ENCODE data around the gene LENG9. TPM values are rescaled to one million over a fixed set of nuclear protein-coding genes. Genes with fewer than 3 reads are reported as not detected.
"Not testable (repeated sequence)": the region's sequence is repeated elsewhere in the genome, so short reads cannot be mapped to it uniquely, and the experiment has no call there.

The LENG9 gene
- total RNA-seq, 4 donors from 2014 or later: 2.6 to 9.1 (median 4.5) TPM

DNA sequence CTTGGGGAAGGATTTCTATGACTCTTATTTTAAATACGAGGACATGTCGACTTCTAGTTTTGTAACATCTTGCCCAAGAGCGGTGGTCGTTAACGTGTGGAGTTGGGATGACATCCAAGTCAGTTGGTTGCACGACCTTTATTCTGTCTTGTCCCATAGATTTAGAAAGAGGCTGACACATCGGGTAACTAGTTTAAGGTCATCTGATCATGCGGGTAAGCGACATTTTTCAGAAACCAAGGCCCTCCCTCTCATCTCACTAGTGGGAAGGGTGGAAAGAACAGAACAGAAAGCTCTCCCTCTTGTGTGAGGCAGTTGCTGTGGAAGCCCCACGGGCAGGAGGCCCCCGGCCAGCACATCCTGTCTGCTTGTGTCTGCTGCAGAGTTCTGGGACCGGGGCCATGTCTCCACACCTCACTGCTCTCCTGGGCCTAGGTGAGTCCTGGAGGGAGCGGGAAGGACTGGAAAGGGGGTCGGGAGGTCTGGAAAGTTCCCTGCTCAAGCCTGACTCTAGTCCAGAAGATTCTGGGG is 39.0 kb upstream of the LENG9 start, which contains the start of gene LAIR2:
TSS of gene LAIR2 (plus strand) at position 314 of the 531 bp plus-strand sequence. CDS start at position 402, 88 bp downstream.
- Histone ChIP-seq H3K27ac (no peak within 1 kb of the TSS), H3K4me1 (no peaks in the 10 kb centered on the region), H3K36me3 (no peaks in the 10 kb centered on the region), H3K9me3 (no peaks in the 10 kb centered on the region), H3K27me3 (peaks cover 46% of the 10 kb centered on the region), H3K4me3 (no peak within 1 kb of the TSS)
- TF ChIP-seq EP300 (IDR thresholded peaks at IDR 0.05) (no peak), POLR2AphosphoS5 (IDR thresholded peaks at IDR 0.05) (no peak), CTCF (IDR thresholded peaks at IDR 0.05) (no peak), POLR2A (IDR thresholded peaks at IDR 0.05) (no peak)
- WGBS, 2 donors (ENCODE audit: low coverage in 1 of 2): 70 to 85% methylated on average over 2 to 8 of the region's 14 CpGs
- ATAC-seq: no peak

GRCh38 chr19:54498451-54498772 is 34.8 kb upstream of the LENG9 start:
- 57 to 58% methylated on average over 1 to 6 of the region's 9 CpGs for whole genome bisulfite sequencing, 2 donors (ENCODE audit: low coverage in 1 of 2)
- H3K27ac ChIP-seq, H3K36me3 ChIP-seq, H3K4me1 ChIP-seq, ATAC-seq, H3K9me3 ChIP-seq, H3K4me3 ChIP-seq: not testable (repeated sequence)
- peaks cover 49% of the 10 kb centered on the region for H3K27me3 ChIP-seq

DNA sequence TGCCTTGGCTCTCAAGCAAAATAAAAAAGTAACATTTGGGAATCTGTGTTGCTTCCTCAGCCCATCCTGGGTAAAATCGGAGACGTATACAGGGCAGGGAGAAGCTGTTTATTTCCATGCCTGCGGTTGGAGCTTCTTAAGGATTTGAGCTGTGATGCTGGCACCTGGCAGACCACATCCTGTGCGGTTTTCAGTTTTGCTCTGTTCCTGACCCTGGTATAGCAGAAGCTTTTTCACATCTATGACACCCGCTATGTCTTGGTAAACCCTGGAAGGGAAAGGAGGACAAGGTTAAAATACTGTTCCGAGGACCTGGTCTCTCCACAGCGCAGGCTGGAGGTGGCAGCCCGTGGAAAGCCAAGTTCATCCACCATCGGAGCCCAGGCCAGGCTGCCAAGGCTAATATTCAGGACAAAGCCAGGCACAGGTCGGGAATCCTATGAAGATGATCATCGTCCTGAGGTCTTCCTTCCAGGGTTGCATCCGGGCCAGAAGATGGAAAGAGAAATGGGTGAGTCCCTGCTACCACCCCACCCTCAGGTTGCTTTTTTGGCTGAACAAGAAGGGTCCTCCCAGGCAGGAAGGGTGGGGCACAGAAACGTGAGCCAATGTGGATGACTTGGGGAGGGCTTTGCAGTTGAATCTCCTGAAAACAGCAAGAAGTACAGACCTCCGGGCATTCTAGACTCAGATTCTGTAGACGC is 34.3 kb upstream of the LENG9 start:
- not testable (repeated sequence) for H3K27ac ChIP-seq, H3K4me3 ChIP-seq, ATAC-seq, H3K9me3 ChIP-seq, H3K36me3 ChIP-seq, H3K4me1 ChIP-seq
- peaks cover 48% of the 10 kb centered on the region for H3K27me3 ChIP-seq
- 79 to 94% methylated on average over 3 of the region's 15 CpGs for WGBS, 2 donors (ENCODE audit: low coverage in 1 of 2)

DNA sequence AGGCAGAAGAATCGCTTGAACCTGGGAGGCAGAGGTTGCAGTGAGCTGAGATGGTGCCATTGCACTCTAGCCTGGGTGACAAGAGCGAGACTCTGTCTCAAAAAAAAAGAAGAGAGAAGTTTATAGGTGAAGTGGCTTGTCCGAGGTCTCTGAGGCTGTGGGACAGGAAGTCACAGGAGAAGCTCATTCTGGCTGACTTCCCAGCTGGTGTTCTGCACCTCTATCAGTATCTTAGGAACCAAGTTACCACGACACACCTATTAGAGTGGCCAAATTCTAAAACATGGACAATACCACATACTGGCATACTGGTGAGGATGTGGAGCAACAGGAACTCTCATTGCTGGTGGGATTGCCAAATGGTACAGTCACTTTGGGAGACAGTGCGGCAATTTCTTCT is 31.7 kb upstream of the LENG9 start:
- H3K4me1 ChIP-seq, H3K27ac ChIP-seq, H3K9me3 ChIP-seq, H3K4me3 ChIP-seq, ATAC-seq, H3K36me3 ChIP-seq: not testable (repeated sequence)
- WGBS, 2 donors (ENCODE audit: low coverage in 1 of 2): 64 to 67% methylated on average over 3 to 5 of the region's 5 CpGs
- H3K27me3 ChIP-seq: peaks cover 56% of the 10 kb centered on the region

DNA sequence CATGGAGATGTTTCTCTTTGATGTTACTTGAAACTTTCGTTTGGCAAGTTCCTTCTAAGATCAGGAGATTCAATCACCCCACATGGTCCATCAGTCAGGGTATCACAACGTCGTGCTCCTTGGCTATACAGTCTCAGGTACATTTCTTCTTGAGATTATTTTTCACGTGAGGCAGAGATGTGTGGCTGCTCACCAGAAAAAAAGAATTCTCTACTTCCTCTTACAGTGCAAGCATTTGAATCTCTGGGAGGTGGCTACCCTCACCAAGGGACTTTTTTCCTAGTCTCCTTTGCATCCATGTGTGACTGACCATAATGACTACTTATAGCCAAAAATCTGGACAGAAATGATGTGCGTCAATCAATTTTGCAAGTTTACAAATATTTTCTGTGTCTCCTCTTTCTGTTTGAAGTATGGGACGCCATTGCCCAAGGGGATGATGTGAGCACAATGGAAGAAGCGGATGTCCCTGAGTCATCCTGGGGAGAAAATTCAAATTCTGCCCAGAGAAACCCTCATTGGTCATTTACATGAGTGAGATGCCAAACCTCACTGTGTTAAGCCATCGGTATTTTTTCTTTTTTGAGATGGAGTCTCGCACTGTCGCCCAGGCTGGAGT is 30.5 kb upstream of the LENG9 start:
- no peaks in the 10 kb centered on the region for H3K36me3 ChIP-seq
- TF ChIP-seq POLR2AphosphoS5 (IDR thresholded peaks at IDR 0.05) (no peak), POLR2A (IDR thresholded peaks at IDR 0.05) (no peak), EP300 (IDR thresholded peaks at IDR 0.05) (no peak), CTCF (IDR thresholded peaks at IDR 0.05) (no peak)
- H3K4me1 ChIP-seq: no peaks in the 10 kb centered on the region
- 68 to 71% methylated on average over 9 of the region's 10 CpGs for WGBS, 2 donors (ENCODE audit: low coverage in 1 of 2)
- H3K9me3 ChIP-seq: no peaks in the 10 kb centered on the region
- no peak overlapping the region for H3K4me3 ChIP-seq
- no peak for ATAC-seq
- H3K27ac ChIP-seq: no peak overlapping the region
- H3K27me3 ChIP-seq: peaks cover 48% of the 10 kb centered on the region

DNA sequence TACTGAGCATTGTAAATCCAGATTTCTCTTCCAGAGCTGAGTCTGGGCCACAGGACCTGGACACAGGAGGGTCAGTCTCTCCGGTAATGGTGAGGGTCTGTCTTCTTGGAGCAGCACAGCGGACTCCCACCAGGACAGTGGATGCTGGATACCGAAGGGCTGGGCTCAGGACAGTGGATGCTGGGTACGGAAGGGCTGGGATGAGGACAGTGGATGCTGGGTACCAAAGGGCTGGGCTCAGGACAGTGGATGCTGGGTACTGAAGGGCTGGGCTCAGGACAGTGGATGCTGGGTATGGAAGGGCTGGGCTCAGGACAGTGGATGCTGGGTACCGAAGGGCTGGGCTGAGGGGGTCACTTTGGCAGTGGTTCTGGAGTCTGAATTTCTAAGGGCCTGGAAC is 29.5 kb upstream of the LENG9 start:
- H3K27ac ChIP-seq, H3K9me3 ChIP-seq, H3K36me3 ChIP-seq, H3K4me1 ChIP-seq, H3K4me3 ChIP-seq, ATAC-seq: not testable (repeated sequence)
- WGBS, 2 donors (ENCODE audit: low coverage in 1 of 2): 71 to 80% methylated on average over 1 of the region's 5 CpGs
- peaks cover 48% of the 10 kb centered on the region for H3K27me3 ChIP-seq

DNA sequence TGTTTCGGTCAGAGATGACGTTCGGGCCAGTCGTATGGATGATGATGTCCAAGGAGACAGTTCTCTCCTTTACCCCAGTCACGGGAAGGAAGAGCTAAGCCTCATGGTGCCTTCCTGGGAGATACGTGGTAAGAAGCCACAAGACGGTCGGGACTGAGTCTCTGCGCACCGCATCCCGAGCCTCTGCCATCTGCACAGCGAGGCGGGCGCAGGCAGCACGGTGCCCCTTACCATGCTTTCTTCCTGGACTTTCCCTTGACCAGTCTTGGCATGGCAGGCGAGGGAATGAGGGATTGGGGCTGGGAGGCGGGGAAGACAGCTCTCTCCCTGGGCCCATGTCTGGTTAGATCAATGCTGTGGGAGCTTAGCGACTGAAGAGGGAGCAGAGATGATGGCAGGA is 29.0 kb upstream of the LENG9 start:
- Histone ChIP-seq H3K9me3 (no peaks in the 10 kb centered on the region), H3K27ac (no peak overlapping the region), H3K36me3 (no peaks in the 10 kb centered on the region), H3K4me3 (no peak overlapping the region), H3K4me1 (no peaks in the 10 kb centered on the region), H3K27me3 (peaks cover 48% of the 10 kb centered on the region)
- ATAC-seq: no peak
- WGBS, 2 donors (ENCODE audit: low coverage in 1 of 2): 91% methylated on average over 11 of the region's 18 CpGs; no CpG with 5 or more reads in 1 of the 2 donors
- TF ChIP-seq EP300 (IDR thresholded peaks at IDR 0.05): no peak

Measured in gastroesophageal sphincter (tissue), 4 donors.